HepG2 (cell line): ENCODE results near the gene MYADML2. TPM values are rescaled to one million over a fixed set of nuclear protein-coding genes. Genes with fewer than 3 reads are reported as not detected.

Experiments
- ATAC-seq: fragments of 200-7000 bp; cut with Tn5 transposase; 3 replicates; pipeline ENCODE4 v1.9.1; 2020; ENCODE audit warnings: mild to moderate bottlenecking, moderate library complexity
- BruUV-seq: library from RNA; stranded (reverse); fragments of 400-500 nt; replicated peaks from 2 replicates; lab custom pipeline; 2021; lab: Mats Ljungman, UMichigan
- CTCF ChIA-PET: fragments of 300-600 bp; formaldehyde crosslinking; extraction: SDS; loops from one replicate; lab custom pipeline; 2021; ENCODE audit warnings: low total read pairs, inconsistent platforms, low intra/inter-chr PET ratio; lab: Yijun Ruan, JAX
- POLR2A ChIA-PET: fragments of 350-600 bp; sonication (Branson Sonifier 250); formaldehyde crosslinking; loops from one replicate; lab custom pipeline; 2020; ENCODE audit warnings: antibody characterized with exemption, inconsistent platforms; lab: Yijun Ruan, JAX
- DNase-seq: peaks from one replicate; pipeline ENCODE4 v3.0.0-alpha.2; 2015; ENCODE audit warnings: low spot score
- FAIRE-seq: peaks from 3 replicates; lab custom pipeline; 2011; peaks lifted over from hg19 to GRCh38; lab: Jason Lieb, UNC
- H2AFZ ChIP-seq: one replicate; pipeline ENCODE4 v1.6.1; 2011; ENCODE audit warnings: low read length, inconsistent platforms
- H3K27ac ChIP-seq: fragments of 300-600 bp; 3 replicates; pipeline ENCODE4 v1.8.0; 2011; ENCODE audit warnings: mixed run types, mild to moderate bottlenecking, mixed read lengths, low read length, inconsistent platforms; ENCODE audit not compliant: insufficient read depth; ENCODE audit errors: extremely low read length
- H3K27me3 ChIP-seq, 2 experiments: fragments of 200-600 bp in 1 of 2; 2 replicates in 1 of 2; 3 replicates in 1 of 2; pipeline versions ENCODE4 v1.6.0 to v1.8.0; 2011; ENCODE audit warnings: low read length in 2 of 2, mild to moderate bottlenecking in 2 of 2, moderate library complexity in 2 of 2, inconsistent platforms in 1 of 2; ENCODE audit not compliant: insufficient read depth in 2 of 2, control insufficient read depth in 1 of 2
- H3K36me3 ChIP-seq, 2 experiments: fragments of 200-600 bp in 1 of 2; replicated peaks in 1 of 2; 2 replicates in 1 of 2; 3 replicates in 1 of 2; pipeline versions ENCODE4 v1.5.1 to v1.8.0; 2011; ENCODE audit warnings: low read length in 2 of 2, inconsistent platforms in 1 of 2; ENCODE audit not compliant: insufficient read depth in 2 of 2, control insufficient read depth in 1 of 2
- H3K4me1 ChIP-seq: 2 replicates; pipeline ENCODE4 v1.5.1; 2012; ENCODE audit warnings: low read length, inconsistent platforms; ENCODE audit not compliant: insufficient read depth
- H3K4me2 ChIP-seq: 2 replicates; pipeline ENCODE4 v1.6.0; 2011; ENCODE audit warnings: low read depth, low read length, inconsistent platforms
- H3K4me3 ChIP-seq, 3 experiments: fragments of 200-600 bp in 1 of 3; sonication (generic), shearing (Covaris generic) in 1 of 3; replicated peaks in 1 of 3; 2 replicates each; pipeline ENCODE4 v1.5.1; 2011 to 2016; ENCODE audit warnings: low read length in 3 of 3, inconsistent platforms in 2 of 3, low read depth in 2 of 3, mild to moderate bottlenecking in 2 of 3, control low read depth in 1 of 3, mixed read lengths in 1 of 3; ENCODE audit not compliant: insufficient read depth in 1 of 3
- H3K79me2 ChIP-seq: one replicate; pipeline ENCODE4 v1.6.1; 2011; ENCODE audit warnings: low read length, inconsistent platforms; ENCODE audit not compliant: insufficient read depth
- H3K9ac ChIP-seq: 2 replicates; pipeline ENCODE4 v1.6.0; 2011; ENCODE audit warnings: mild to moderate bottlenecking, low read depth, low read length, inconsistent platforms; ENCODE audit not compliant: insufficient read depth
- H3K9me3 ChIP-seq: 2 replicates; pipeline ENCODE4 v1.5.1; 2012; ENCODE audit warnings: mild to moderate bottlenecking, low read length
- H4K20me1 ChIP-seq: 2 replicates; pipeline ENCODE4 v1.6.0; 2011; ENCODE audit warnings: inconsistent platforms, mild to moderate bottlenecking, low read length, moderate library complexity; ENCODE audit not compliant: insufficient read depth
- NFE2 ChIP-seq: sonication (generic); formaldehyde crosslinking; IDR thresholded peaks from 2 replicates; pipeline ENCODE4 v1.4.0; 2020; ENCODE audit warnings: missing genetic modification reagents
- POLR2A ChIP-seq, 2 experiments: IDR thresholded peaks; 2 replicates each; pipeline ENCODE4 v1.6.1; 2011; ENCODE audit warnings: low read depth in 2 of 2, low read length in 2 of 2, mild to moderate bottlenecking in 1 of 2, moderate library complexity in 1 of 2; ENCODE audit not compliant: insufficient read depth in 1 of 2
- RBM39 ChIP-seq: fragments of 200-400 bp; formaldehyde crosslinking; IDR thresholded peaks from one replicate; pipeline ENCODE4 v1.6.1; 2018; ENCODE audit warnings: antibody characterized with exemption, mild to moderate bottlenecking, low read depth, low read length; ENCODE audit not compliant: poor library complexity, severe bottlenecking
- SP1 ChIP-seq, 2 experiments: fragments of 450-650 bp in 1 of 2; sonication (generic) in 1 of 2; formaldehyde crosslinking in 1 of 2; IDR thresholded peaks; 2 replicates each; pipeline versions ENCODE4 v1.4.0 to v1.6.1; 2016 to 2020; ENCODE audit warnings: missing genetic modification reagents in 1 of 2
- ZNF260 ChIP-seq: sonication (generic); formaldehyde crosslinking; IDR thresholded peaks from 2 replicates; pipeline ENCODE4 v1.4.0; 2020; ENCODE audit warnings: missing genetic modification reagents, low read depth, mild to moderate bottlenecking, borderline replicate concordance
- WGBS: methylation state at CpG from one replicate; pipeline ENCODE4 v1.1.6; 2017; ENCODE audit warnings: low lambda C conversion rate; 5-methylcytosine and 5-hydroxymethylcytosine counted together
- in situ Hi-C: cut with HindIII; loops from 2 replicates; pipeline ENCODE4 v1.10.0; 2017; ENCODE audit warnings: low pct_unique_long_range_greater_than_20kb; ENCODE audit not compliant: extremely low pct_ligation_motif_present
- intact Hi-C: fragments of 100-400 bp; cut with micrococcal nuclease; formaldehyde crosslinking; loops from one replicate; pipeline ENCODE4 v1.10.0; 2022; ENCODE audit not compliant: unreplicated experiment
- polyA plus RNA-seq, 8 experiments: library from polyadenylated mRNA; depleted of rRNA in 3 of 8; stranded (reverse) in 7 of 8; unstranded in 1 of 8; fragments of >200 nt; fragmentation: Illumina TruSeq in 4 of 8; extraction: Trizol in 4 of 8; gene quantifications; 2 replicates each; pipeline versions ENCODE4 v1.2.1 to v1.2.3, GENCODE V29; 2011 to 2016; ENCODE audit warnings: low read depth in 4 of 8, missing spikeins in 1 of 8, mixed read lengths in 1 of 8; ENCODE audit not compliant: insufficient read depth in 1 of 8
- total RNA-seq, 5 experiments: library from RNA; depleted of rRNA; stranded (reverse); fragments of >200 nt; fragmentation: Illumina TruSeq; extraction: Trizol; gene quantifications; 2 replicates each; pipeline ENCODE4 v1.2.3, GENCODE V29; 2016; ENCODE audit warnings: low read depth in 1 of 5
- TF ChIP-seq, protein P1 (sequence below): sonication (generic); formaldehyde crosslinking; IDR thresholded peaks from 2 replicates; pipeline ENCODE4 v1.5.0; 2020; ENCODE audit warnings: mild to moderate bottlenecking, missing genetic modification reagents, borderline replicate concordance

Gene MYADML2
- total and polyA plus RNA-seq, 2 of the 13 experiments (the other 11 are each of a cell fraction or from before 2014, with no cell fraction given): not detected

DNA sequence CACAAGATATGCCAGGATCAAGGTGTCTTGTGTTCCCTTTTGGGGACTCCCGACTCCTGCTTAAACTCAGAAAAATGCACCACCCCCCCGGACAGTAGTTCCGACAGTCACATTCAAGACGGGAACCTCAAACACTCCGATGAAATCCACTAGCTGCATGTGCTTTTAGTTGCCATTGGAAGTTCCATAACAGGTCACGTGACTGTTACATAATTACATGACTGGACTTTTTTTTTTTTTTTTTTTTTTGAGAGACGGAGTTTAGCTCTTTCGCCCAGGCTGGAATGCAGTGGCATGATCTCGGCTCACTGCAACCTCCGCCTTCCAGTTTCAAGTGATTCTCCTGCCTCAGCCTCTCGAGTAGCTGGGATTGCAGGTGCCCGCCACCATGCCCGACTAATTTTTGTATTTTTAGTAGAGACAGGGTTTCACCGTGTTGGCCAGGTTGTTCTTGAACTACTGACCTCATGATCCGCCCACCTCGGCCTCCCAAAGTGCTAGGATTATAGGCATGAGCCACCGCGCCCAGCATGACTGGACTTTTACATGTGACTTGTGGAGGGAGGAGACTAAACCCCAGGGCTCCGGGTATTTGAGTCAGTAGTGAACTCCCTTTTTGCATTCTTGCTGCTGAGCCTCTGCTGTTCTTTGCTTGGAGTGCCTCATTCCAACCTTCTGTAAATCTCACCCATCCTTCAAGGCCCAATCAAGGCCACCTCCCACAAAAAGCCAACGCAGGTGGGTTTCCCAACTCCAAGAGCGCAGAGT is 30.6 kb downstream of the MYADML2 start (continued):
- TF ChIP-seq, protein P1, sequence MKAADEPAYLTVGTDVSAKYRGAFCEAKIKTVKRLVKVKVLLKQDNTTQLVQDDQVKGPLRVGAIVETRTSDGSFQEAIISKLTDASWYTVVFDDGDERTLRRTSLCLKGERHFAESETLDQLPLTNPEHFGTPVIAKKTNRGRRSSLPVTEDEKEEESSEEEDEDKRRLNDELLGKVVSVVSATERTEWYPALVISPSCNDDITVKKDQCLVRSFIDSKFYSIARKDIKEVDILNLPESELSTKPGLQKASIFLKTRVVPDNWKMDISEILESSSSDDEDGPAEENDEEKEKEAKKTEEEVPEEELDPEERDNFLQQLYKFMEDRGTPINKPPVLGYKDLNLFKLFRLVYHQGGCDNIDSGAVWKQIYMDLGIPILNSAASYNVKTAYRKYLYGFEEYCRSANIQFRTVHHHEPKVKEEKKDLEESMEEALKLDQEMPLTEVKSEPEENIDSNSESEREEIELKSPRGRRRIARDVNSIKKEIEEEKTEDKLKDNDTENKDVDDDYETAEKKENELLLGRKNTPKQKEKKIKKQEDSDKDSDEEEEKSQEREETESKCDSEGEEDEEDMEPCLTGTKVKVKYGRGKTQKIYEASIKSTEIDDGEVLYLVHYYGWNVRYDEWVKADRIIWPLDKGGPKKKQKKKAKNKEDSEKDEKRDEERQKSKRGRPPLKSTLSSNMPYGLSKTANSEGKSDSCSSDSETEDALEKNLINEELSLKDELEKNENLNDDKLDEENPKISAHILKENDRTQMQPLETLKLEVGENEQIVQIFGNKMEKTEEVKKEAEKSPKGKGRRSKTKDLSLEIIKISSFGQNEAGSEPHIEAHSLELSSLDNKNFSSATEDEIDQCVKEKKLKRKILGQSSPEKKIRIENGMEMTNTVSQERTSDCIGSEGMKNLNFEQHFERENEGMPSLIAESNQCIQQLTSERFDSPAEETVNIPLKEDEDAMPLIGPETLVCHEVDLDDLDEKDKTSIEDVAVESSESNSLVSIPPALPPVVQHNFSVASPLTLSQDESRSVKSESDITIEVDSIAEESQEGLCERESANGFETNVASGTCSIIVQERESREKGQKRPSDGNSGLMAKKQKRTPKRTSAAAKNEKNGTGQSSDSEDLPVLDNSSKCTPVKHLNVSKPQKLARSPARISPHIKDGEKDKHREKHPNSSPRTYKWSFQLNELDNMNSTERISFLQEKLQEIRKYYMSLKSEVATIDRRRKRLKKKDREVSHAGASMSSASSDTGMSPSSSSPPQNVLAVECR (CRISPR knock-in tag): no peak; the same call in 1 of the 2 replicates
- no peak; the same call in 1 of the 2 replicates for TF ChIP-seq NFE2 (CRISPR knock-in tag)

DNA sequence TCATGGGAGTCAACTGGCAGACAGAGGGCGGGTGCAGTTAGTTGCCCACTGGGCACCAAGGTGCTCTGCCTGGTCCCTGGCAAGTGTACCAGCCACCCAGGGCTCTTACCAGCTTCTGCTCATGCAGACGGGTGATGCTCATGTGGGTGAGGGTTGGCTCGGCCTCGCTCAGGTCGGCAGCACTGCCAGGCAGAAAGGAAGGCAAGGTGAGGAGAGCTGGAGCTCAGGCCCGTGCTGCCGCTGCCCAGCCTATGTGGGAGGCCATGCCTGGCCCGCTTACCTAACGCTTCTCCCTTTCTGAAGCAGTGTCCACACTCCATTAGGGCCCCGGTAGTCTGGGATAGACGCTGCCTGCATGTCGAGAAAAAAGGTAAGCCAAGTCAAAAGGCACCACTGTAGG is 31.7 kb downstream of the MYADML2 start:
- CTCF ChIA-PET: no interaction called here

More for the DNA sequence above, 31.7 kb downstream of the MYADML2 start:
- in situ Hi-C loops: no loop called here
- WGBS: 100% methylated on average over 10 of the region's 12 CpGs
- H3K4me2 ChIP-seq: no peak overlapping the region
- H3K9ac ChIP-seq: no peak overlapping the region
- H3K27me3 ChIP-seq: no peaks in the 10 kb centered on the region; a peak in 1 of 5 replicates
- H3K79me2 ChIP-seq: peaks cover 32% of the 10 kb centered on the region
- peaks cover 34% of the 10 kb centered on the region for H3K4me1 ChIP-seq
- FAIRE-seq (no peak), ATAC-seq (no peak), DNase-seq (no peak)
- peaks cover 30 to 54% of the 10 kb centered on the region in 2 experiments for H3K36me3 ChIP-seq
- no TSS peak for BruUV-seq
- no peak overlapping the region for H3K27ac ChIP-seq
- no peak overlapping the region for H2AFZ ChIP-seq
- intact Hi-C loops: no loop called here
- H3K4me3 ChIP-seq: no peak overlapping the region
- no peaks in the 10 kb centered on the region; the same call in 1 of the 2 replicates for H4K20me1 ChIP-seq
- POLR2A ChIA-PET: interaction anchor here (2.7 to 2.8 kb wide), 2 partner anchors 12 to 38 kb away, joined by 9 to 49 read pairs; partner anchors contain the start of gene MAFG
- H3K9me3 ChIP-seq: no peaks in the 10 kb centered on the region
- no peak for TF ChIP-seq ZNF260
- peak in 1 of 2 experiments; percentile 8; a peak in 1 of 4 replicates for TF ChIP-seq POLR2A (IDR thresholded peaks at IDR 0.05; ENCODE audit: insufficient read depth in 1 of 2, low read depth in 2 of 2, low read length in 2 of 2)
- TF ChIP-seq SP1 (IDR thresholded peaks at IDR 0.05): no peak
- TF ChIP-seq SP1 (CRISPR knock-in tag; IDR thresholded peaks at IDR 0.05): no peak
- TF ChIP-seq RBM39: peak; percentile 23
- TF ChIP-seq, all 625 proteins: peak for 2
